H1 (cell line): ENCODE data around the gene RIMS3. TPM values are rescaled to one million over a fixed set of nuclear protein-coding genes. Genes with fewer than 3 reads are reported as not detected.

Experiments used
- CTCF ChIA-PET: fragments of 300-600 bp; sonication (Branson Sonifier 250); formaldehyde crosslinking; loops from one replicate; lab custom pipeline; 2021; ENCODE audit not compliant: partially characterized antibody; lab: Charles Lee
- POLR2A ChIA-PET: fragments of 300-600 bp; sonication (Branson Sonifier 250); formaldehyde crosslinking; loops from one replicate; lab custom pipeline; 2021; ENCODE audit warnings: inconsistent platforms; ENCODE audit not compliant: partially characterized antibody; lab: Charles Lee
- DNase-seq, 2 experiments: peaks; one replicate each; pipeline versions ENCODE4 v3.0.0 to v3.0.0-alpha.2; 2010 to 2022; ENCODE audit warnings: low spot score in 2 of 2, low read depth in 1 of 2, mixed read lengths in 1 of 2
- FAIRE-seq: peaks from 2 replicates; lab custom pipeline; 2011; peaks lifted over from hg19 to GRCh38; lab: Jason Lieb, UNC
- H2AFZ ChIP-seq: 2 replicates; pipeline ENCODE4 v1.8.1; 2012; ENCODE audit warnings: low read length, inconsistent platforms
- H2AK5ac ChIP-seq: 2 replicates; pipeline ENCODE4 v1.6.1; 2013; ENCODE audit warnings: low read depth, low read length
- H2BK120ac ChIP-seq: replicated peaks from 2 replicates; pipeline ENCODE3; 2013; ENCODE audit warnings: low read depth, low read length, inconsistent platforms
- H2BK12ac ChIP-seq: 2 replicates; pipeline ENCODE4 v1.6.1; 2013; ENCODE audit warnings: low read depth, low read length
- H2BK15ac ChIP-seq: 2 replicates; pipeline ENCODE4 v1.6.1; 2013; ENCODE audit warnings: low read length
- H2BK20ac ChIP-seq: 2 replicates; pipeline ENCODE4 v1.6.1; 2013; ENCODE audit warnings: low read length
- H2BK5ac ChIP-seq: 2 replicates; pipeline ENCODE4 v1.6.1; 2013; ENCODE audit warnings: low read depth, low read length
- H3K14ac ChIP-seq: 2 replicates; pipeline ENCODE4 v1.6.1; 2013; ENCODE audit warnings: inconsistent platforms; ENCODE audit not compliant: insufficient read length
- H3K18ac ChIP-seq: 2 replicates; pipeline ENCODE4 v1.6.1; 2013; ENCODE audit warnings: low read length; ENCODE audit errors: extremely low read depth
- H3K23ac ChIP-seq: 2 replicates; pipeline ENCODE4 v1.6.1; 2013; ENCODE audit warnings: inconsistent platforms; ENCODE audit not compliant: insufficient read length
- H3K23me2 ChIP-seq: 2 replicates; pipeline ENCODE4 v1.6.1; 2013; ENCODE audit warnings: low read depth, low read length
- H3K27ac ChIP-seq: 2 replicates; pipeline ENCODE4 v1.6.1; 2011; ENCODE audit warnings: low read depth, low read length, inconsistent platforms
- H3K27me3 ChIP-seq, 4 experiments: replicated peaks in 1 of 4; 1 replicate in 1 of 4; 2 replicates in 3 of 4; pipeline versions ENCODE4 v1.6.1 to v1.8.1; 2011 to 2013; ENCODE audit warnings: low read length in 3 of 4, mild to moderate bottlenecking in 3 of 4, inconsistent platforms in 2 of 4, mixed read lengths in 2 of 4, moderate library complexity in 1 of 4; ENCODE audit not compliant: control insufficient read depth in 3 of 4, insufficient read depth in 3 of 4; ENCODE audit errors: extremely low read depth in 1 of 4
- H3K36me3 ChIP-seq, 4 experiments: 2 replicates each; pipeline versions ENCODE4 v1.6.1 to v1.8.1; 2011 to 2013; ENCODE audit warnings: mild to moderate bottlenecking in 4 of 4, low read length in 3 of 4, moderate library complexity in 2 of 4, control low read depth in 1 of 4, inconsistent platforms in 1 of 4; ENCODE audit not compliant: insufficient read depth in 4 of 4, control insufficient read depth in 2 of 4
- H3K4ac ChIP-seq: replicated peaks from 2 replicates; pipeline ENCODE3; 2013; ENCODE audit warnings: low read length, low read depth, mixed read lengths, inconsistent platforms; ENCODE audit not compliant: insufficient read length
- H3K4me1 ChIP-seq, 4 experiments: replicated peaks in 1 of 4; 1 replicate in 1 of 4; 2 replicates in 3 of 4; pipeline versions ENCODE4 v1.6.1 to v1.8.1; 2011 to 2013; ENCODE audit warnings: low read length in 3 of 4, inconsistent platforms in 2 of 4, mixed read lengths in 1 of 4; ENCODE audit not compliant: insufficient read depth in 4 of 4, control insufficient read depth in 3 of 4
- H3K4me2 ChIP-seq, 2 experiments: 2 replicates each; pipeline versions ENCODE4 v1.6.1 to v1.8.1; 2011 to 2013; ENCODE audit warnings: low read depth in 2 of 2, low read length in 2 of 2, control low read depth in 1 of 2, inconsistent platforms in 1 of 2, mild to moderate bottlenecking in 1 of 2; ENCODE audit not compliant: insufficient read depth in 1 of 2
- H3K4me3 ChIP-seq, 4 experiments: fragments of 200-600, 300-600 bp in 1 of 4; sonication (generic), shearing (Covaris generic), sonication (Bioruptor Twin) in 1 of 4; 2 replicates each; pipeline versions ENCODE4 v1.5.1 to v1.8.1; 2011 to 2016; ENCODE audit warnings: low read length in 4 of 4, low read depth in 3 of 4, control low read depth in 2 of 4, inconsistent platforms in 2 of 4, mild to moderate bottlenecking in 2 of 4, mixed read lengths in 1 of 4, moderate library complexity in 1 of 4; ENCODE audit not compliant: insufficient read depth in 2 of 4; ENCODE audit errors: extremely low read depth in 1 of 4
- H3K56ac ChIP-seq: replicated peaks from 2 replicates; pipeline ENCODE3; 2013; ENCODE audit warnings: low read depth, mild to moderate bottlenecking, mixed read lengths, low read length, inconsistent platforms; ENCODE audit not compliant: insufficient read length
- H3K79me1 ChIP-seq: 2 replicates; pipeline ENCODE4 v1.6.1; 2013; ENCODE audit warnings: low read depth, low read length, control low read depth
- H3K79me2 ChIP-seq, 2 experiments: 2 replicates each; pipeline versions ENCODE4 v1.6.1 to v1.8.1; 2012 to 2013; ENCODE audit warnings: low read length in 2 of 2, mild to moderate bottlenecking in 2 of 2, inconsistent platforms in 1 of 2; ENCODE audit not compliant: insufficient read depth in 2 of 2, control insufficient read depth in 1 of 2
- H3K9ac ChIP-seq, 4 experiments: replicated peaks in 1 of 4; 1 replicate in 1 of 4; 2 replicates in 3 of 4; pipeline versions ENCODE4 v1.6.1 to v1.8.1; 2011 to 2013; ENCODE audit warnings: low read depth in 3 of 4, low read length in 3 of 4, control low read depth in 2 of 4, mild to moderate bottlenecking in 2 of 4, moderate library complexity in 2 of 4, inconsistent platforms in 1 of 4; ENCODE audit errors: extremely low read depth in 1 of 4
- H3K9me3 ChIP-seq, 2 experiments: 2 replicates each; pipeline versions ENCODE4 v1.6.1 to v1.8.1; 2012 to 2013; ENCODE audit warnings: mild to moderate bottlenecking in 2 of 2, moderate library complexity in 2 of 2, control low read depth in 1 of 2, inconsistent platforms in 1 of 2, low read depth in 1 of 2, low read length in 1 of 2, mixed read lengths in 1 of 2; ENCODE audit not compliant: insufficient read depth in 2 of 2
- H4K20me1 ChIP-seq, 2 experiments: replicated peaks in 1 of 2; 2 replicates each; pipeline versions ENCODE3 to v1.8.1; 2011 to 2013; ENCODE audit warnings: inconsistent platforms in 2 of 2, low read length in 2 of 2, mild to moderate bottlenecking in 1 of 2; ENCODE audit not compliant: insufficient read depth in 2 of 2, control insufficient read depth in 1 of 2
- H4K5ac ChIP-seq: 2 replicates; pipeline ENCODE4 v1.6.1; 2013; ENCODE audit warnings: low read length, low read depth, mixed read lengths, inconsistent platforms; ENCODE audit not compliant: insufficient read length
- H4K8ac ChIP-seq: 2 replicates; pipeline ENCODE4 v1.8.0; 2013; ENCODE audit warnings: mild to moderate bottlenecking, moderate library complexity, low read length, inconsistent platforms; ENCODE audit not compliant: insufficient read depth; ENCODE audit errors: extremely low read depth
- H4K91ac ChIP-seq: replicated peaks from 2 replicates; pipeline ENCODE3; 2013; ENCODE audit warnings: low read length, mixed read lengths, inconsistent platforms; ENCODE audit not compliant: insufficient read length
- CBX8 ChIP-seq: fragments of 300-800, 300-1000 bp; sonication (generic); IDR thresholded peaks from 2 replicates; pipeline ENCODE4 v1.7.1; 2016; ENCODE audit warnings: low read depth, low read length, borderline replicate concordance
- HDAC2 ChIP-seq, 2 experiments: fragments of 300-600 bp in 1 of 2; sonication (generic) in 1 of 2; IDR thresholded peaks; 2 replicates each; pipeline ENCODE4 v1.6.1; 2011 to 2012; ENCODE audit warnings: low read depth in 2 of 2, low read length in 2 of 2, mild to moderate bottlenecking in 2 of 2, moderate library complexity in 2 of 2, borderline replicate concordance in 1 of 2, inconsistent platforms in 1 of 2
- MAX ChIP-seq: IDR thresholded peaks from 2 replicates; pipeline ENCODE4 v1.6.1; 2012; ENCODE audit warnings: inconsistent platforms
- NANOG ChIP-seq: IDR thresholded peaks from 2 replicates; pipeline ENCODE4 v1.6.1; 2011; ENCODE audit warnings: low read length, low read depth, mild to moderate bottlenecking, inconsistent platforms; ENCODE audit not compliant: insufficient read depth, poor library complexity, severe bottlenecking
- POLR2AphosphoS5 ChIP-seq: IDR thresholded peaks from 2 replicates; pipeline ENCODE4 v1.6.1; 2011; ENCODE audit warnings: low read depth, low read length
- SIRT6 ChIP-seq: IDR thresholded peaks from one replicate; pipeline ENCODE4 v1.7.1; 2012; ENCODE audit warnings: low read length, inconsistent platforms
- ZNF274 ChIP-seq: IDR thresholded peaks from 2 replicates; pipeline ENCODE4 v1.7.0; 2012; ENCODE audit warnings: low read length, borderline replicate concordance; ENCODE audit errors: extremely low read depth
- WGBS, 2 experiments: shearing (Covaris generic) in 1 of 2; methylation state at CpG; one replicate each; pipeline versions ENCODE4 v1.1.6 to v1.1.7; 2013 to 2015; ENCODE audit warnings: low lambda C conversion rate in 2 of 2, mixed read lengths in 2 of 2, inconsistent platforms in 1 of 2, low coverage in 1 of 2, missing lambda C conversion rate in 1 of 2; ENCODE audit not compliant: insufficient replicate concordance in 2 of 2, insufficient coverage in 1 of 2, insufficient read length in 1 of 2; ENCODE audit errors: extremely low coverage in 1 of 2, missing lambda C conversion rate in 1 of 2; 5-methylcytosine and 5-hydroxymethylcytosine counted together
- polyA plus RNA-seq, 7 experiments: library from polyadenylated mRNA; depleted of rRNA in 3 of 7; stranded (reverse) in 5 of 7; unstranded in 2 of 7; fragments of >200 nt in 5 of 7; fragments of 200-250 nt in 2 of 7; gene quantifications; 1 replicate in 5 of 7; 2 replicates in 1 of 7; 4 replicates in 1 of 7; pipeline versions ENCODE4 v1.2.1 to v1.2.3, GENCODE V29; 2011 to 2013; ENCODE audit warnings: missing spikeins in 2 of 7, mixed read lengths in 2 of 7
- total RNA-seq: library from RNA; stranded (reverse); fragmentation: NEBNext Ultra II Directional; extraction: Animal tissue kit (Norgen Biotek cat#: 25700); gene quantifications from 2 replicates; pipeline ENCODE4 v1.2.1, GENCODE V29; 2021

The RIMS3 gene
- total and polyA plus RNA-seq, 2 of the 8 experiments (the other 6 are each of a cell fraction or from before 2014, with no cell fraction given): 13.3 to 20.6 TPM

DNA sequence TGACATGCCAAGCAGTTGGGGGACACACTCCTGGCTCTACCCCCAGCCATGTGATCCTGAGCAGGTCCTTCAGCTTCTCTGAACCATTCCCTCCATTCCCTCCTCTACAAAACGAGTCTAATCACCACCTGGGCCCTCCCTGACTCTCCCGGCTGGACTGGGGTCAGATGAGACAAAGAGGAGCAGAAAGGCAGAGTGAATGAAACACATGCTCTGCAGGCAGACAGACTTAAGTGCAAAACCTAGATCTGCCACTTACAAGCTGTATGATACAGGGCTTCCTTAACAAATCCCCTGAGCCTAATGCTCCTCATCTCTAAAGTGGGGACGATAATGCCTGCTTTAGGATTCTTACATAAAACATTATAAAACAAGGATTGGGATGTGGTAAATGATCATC lies 17.3 kb downstream of the RIMS3 start:
- ChIA-PET POLR2A (interaction anchor here (0.5 to 1.6 kb wide), 3 partner anchors 36 to 197 kb away, joined by 3 read pairs; partner anchors contain the start of gene NFYC), CTCF (interaction anchor here (1.0 to 37.5 kb wide), 5 partner anchors 17 to 68 kb away, joined by 3 to 684 read pairs (median 4); partner anchors contain the start of gene RIMS3)
- H3K18ac ChIP-seq: no peak overlapping the region
- H2BK5ac ChIP-seq: no peak overlapping the region
- H3K4me1 ChIP-seq: peaks cover under 1 to 7% (median 4%) of the 10 kb centered on the region in 4 experiments; a peak in 6 of 7 replicates
- no peak overlapping the region for H3K4me3 ChIP-seq
- no peak overlapping the region for H3K23ac ChIP-seq
- DNase-seq (no peak), FAIRE-seq (no peak)
- H4K5ac ChIP-seq: no peak overlapping the region
- no peak overlapping the region for H2AFZ ChIP-seq
- no peak overlapping the region for H3K4me2 ChIP-seq
- no peak overlapping the region for H3K4ac ChIP-seq
- no peak overlapping the region for H2BK12ac ChIP-seq
- H2BK15ac ChIP-seq: no peak overlapping the region
- H2AK5ac ChIP-seq: no peak overlapping the region
- no peak overlapping the region for H4K8ac ChIP-seq
- H3K36me3 ChIP-seq: no peaks in the 10 kb centered on the region; a peak in 1 of 8 replicates
- no peaks in the 10 kb centered on the region for H3K9me3 ChIP-seq
- H3K27ac ChIP-seq: no peak overlapping the region
- no peaks in the 10 kb centered on the region for H3K79me2 ChIP-seq
- no peaks in the 10 kb centered on the region for H3K27me3 ChIP-seq
- no peak overlapping the region for H4K91ac ChIP-seq
- H2BK120ac ChIP-seq: no peak overlapping the region
- H3K23me2 ChIP-seq: no peaks in the 10 kb centered on the region
- H3K9ac ChIP-seq: no peak overlapping the region
- no peak overlapping the region for H3K56ac ChIP-seq
- H2BK20ac ChIP-seq: no peak overlapping the region
- no peak for TF ChIP-seq SIRT6
- TF ChIP-seq HDAC2 (IDR thresholded peaks at IDR 0.05; ENCODE audit: borderline replicate concordance in 1 of 2, low read depth in 2 of 2, low read length in 2 of 2): no peak
- no peak for TF ChIP-seq ZNF274
- no peak for TF ChIP-seq POLR2AphosphoS5
- no peak for TF ChIP-seq NANOG
- no peak for TF ChIP-seq MAX
- TF ChIP-seq CBX8: no peak
- peaks cover 0 to 8% of the 10 kb centered on the region in 2 experiments for H4K20me1 ChIP-seq
- WGBS, 2 experiments: 83% methylated on average over 3 of the region's 3 CpGs; no CpG with 5 or more reads in 1 of the 2 experiments
- no peak overlapping the region for H3K14ac ChIP-seq
- peaks cover 6% of the 10 kb centered on the region; the same call in 1 of the 2 replicates for H3K79me1 ChIP-seq
